Fibroblast of villous mesenchyme (primary cell): ENCODE data around the gene TWIST2. TPM values are rescaled to one million over a fixed set of nuclear protein-coding genes. Genes with fewer than 3 reads are reported as not detected.
A peak's percentile ranks its signal among the peaks of the same experiment; 100 is the strongest.

Experiments used
- DNase-seq: peaks from one replicate; pipeline ENCODE4 v3.0.0-alpha.2; 2010; ENCODE audit warnings: low read depth
- H3K4me3 ChIP-seq: 2 replicates; pipeline ENCODE4 v1.5.1; 2011; ENCODE audit warnings: low read depth, mild to moderate bottlenecking, low read length
- total RNA-seq: library from RNA; depleted of rRNA; stranded (reverse); fragments of >200 nt; gene quantifications from 2 replicates; pipeline ENCODE4 v1.2.3, GENCODE V29; 2012
- TF ChIP-seq, protein P1 (sequence below): IDR thresholded peaks from 2 replicates; pipeline ENCODE4 v1.5.1; 2012; ENCODE audit warnings: low read depth, mild to moderate bottlenecking, low read length; ENCODE audit not compliant: insufficient read depth

The TWIST2 gene
- total RNA-seq, 1 donor: 58.7 TPM

GRCh38 chr2:238861013-238861730 lies 13.3 kb downstream of the TWIST2 start:
- DNase-seq: peak; percentile 50
- TF ChIP-seq, protein P1, sequence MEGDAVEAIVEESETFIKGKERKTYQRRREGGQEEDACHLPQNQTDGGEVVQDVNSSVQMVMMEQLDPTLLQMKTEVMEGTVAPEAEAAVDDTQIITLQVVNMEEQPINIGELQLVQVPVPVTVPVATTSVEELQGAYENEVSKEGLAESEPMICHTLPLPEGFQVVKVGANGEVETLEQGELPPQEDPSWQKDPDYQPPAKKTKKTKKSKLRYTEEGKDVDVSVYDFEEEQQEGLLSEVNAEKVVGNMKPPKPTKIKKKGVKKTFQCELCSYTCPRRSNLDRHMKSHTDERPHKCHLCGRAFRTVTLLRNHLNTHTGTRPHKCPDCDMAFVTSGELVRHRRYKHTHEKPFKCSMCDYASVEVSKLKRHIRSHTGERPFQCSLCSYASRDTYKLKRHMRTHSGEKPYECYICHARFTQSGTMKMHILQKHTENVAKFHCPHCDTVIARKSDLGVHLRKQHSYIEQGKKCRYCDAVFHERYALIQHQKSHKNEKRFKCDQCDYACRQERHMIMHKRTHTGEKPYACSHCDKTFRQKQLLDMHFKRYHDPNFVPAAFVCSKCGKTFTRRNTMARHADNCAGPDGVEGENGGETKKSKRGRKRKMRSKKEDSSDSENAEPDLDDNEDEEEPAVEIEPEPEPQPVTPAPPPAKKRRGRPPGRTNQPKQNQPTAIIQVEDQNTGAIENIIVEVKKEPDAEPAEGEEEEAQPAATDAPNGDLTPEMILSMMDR: no peak
- H3K4me3 ChIP-seq: no peak overlapping the region

DNA sequence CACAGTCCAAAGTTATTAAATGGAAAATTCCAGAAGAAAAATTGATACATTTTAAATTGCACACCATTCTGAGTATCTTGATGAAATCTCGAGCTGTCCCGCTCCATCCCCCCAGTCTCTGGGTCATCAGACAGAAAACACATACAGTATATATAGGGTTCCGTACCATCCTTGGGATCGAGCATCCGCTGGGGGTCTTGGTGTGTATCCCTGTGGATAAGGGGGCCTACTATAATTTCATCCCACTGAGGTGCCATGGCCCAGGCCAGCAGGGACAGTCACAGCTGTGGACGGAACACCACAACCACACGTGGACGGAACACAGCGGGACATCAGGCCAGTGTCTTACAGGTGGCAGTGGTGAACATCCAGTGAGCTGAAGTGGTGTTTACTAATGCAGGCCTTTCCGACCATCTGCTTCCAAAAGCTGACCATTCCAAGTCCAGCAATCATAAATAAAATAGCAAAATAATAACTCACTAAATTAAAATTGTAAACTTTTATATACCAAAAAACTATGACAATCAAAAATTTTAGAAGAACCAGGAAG lies 14.0 kb downstream of the TWIST2 start:
- no peak overlapping the region for H3K4me3 ChIP-seq
- DNase-seq: no peak
- TF ChIP-seq, protein P1: no peak

DNA sequence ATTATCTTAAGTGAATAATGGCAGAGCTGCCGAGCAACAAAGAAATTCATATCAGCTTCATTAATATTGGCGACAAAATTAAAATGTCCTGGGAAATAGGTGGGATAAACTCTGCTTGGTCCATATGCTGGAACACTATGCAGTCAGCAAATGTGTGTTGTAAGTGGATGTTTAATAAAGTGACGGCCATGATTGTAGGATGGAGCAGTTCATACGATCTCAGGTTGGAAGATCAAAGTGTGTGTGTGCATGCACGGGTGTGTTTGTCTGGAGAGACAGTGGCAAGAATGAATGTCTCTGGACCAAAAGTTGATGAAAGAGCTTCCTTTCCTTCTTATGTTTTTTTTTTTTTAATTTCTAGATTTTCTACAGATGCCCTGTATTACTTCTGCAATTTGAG lies 14.8 kb downstream of the TWIST2 start:
- TF ChIP-seq, protein P1: no peak
- DNase-seq: no peak
- H3K4me3 ChIP-seq: no peak overlapping the region

DNA sequence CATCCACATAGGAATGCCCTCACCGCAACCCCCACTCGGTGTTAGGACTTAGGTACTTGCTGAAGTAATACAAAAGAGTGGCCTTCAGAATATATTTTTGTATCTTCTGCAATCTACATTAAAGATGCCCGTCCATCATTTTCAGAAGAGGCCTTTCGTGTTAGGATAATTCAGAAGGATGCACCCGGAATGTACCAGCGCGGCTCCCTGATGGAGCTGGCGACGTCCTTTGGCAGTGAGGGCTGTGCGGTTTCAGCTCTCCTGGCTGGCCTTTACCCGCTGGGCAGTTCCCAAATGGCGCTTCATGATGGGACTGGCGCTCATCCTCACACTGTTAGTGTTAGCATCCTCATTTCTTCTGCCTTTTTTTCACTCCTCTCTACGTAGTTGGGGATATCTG lies 15.3 kb downstream of the TWIST2 start:
- H3K4me3 ChIP-seq: no peak overlapping the region
- TF ChIP-seq, protein P1: no peak

GRCh38 chr2:238863749-238864206 lies 15.9 kb downstream of the TWIST2 start:
- H3K4me3 ChIP-seq: no peak overlapping the region

More for the DNA sequence above, 15.3 kb downstream of the TWIST2 start:
- no peak for DNase-seq

GRCh38 chr2:238864207-238865014 lies 16.5 kb downstream of the TWIST2 start:
- peak overlapping the region; percentile 27 for H3K4me3 ChIP-seq
- TF ChIP-seq, protein P1: no peak
- peak; percentile 99 for DNase-seq

More at GRCh38 chr2:238863749-238864206, 15.9 kb downstream of the TWIST2 start:
- TF ChIP-seq, protein P1: no peak
- no peak for DNase-seq
